ENCODE results near the gene UNC13A. TPM values are rescaled to one million over a fixed set of nuclear protein-coding genes. Genes with fewer than 3 reads are reported as not detected.

Gene UNC13A
- polyA plus RNA-seq, 3 donors: 0.01 TPM; not detected in 2

DNA sequence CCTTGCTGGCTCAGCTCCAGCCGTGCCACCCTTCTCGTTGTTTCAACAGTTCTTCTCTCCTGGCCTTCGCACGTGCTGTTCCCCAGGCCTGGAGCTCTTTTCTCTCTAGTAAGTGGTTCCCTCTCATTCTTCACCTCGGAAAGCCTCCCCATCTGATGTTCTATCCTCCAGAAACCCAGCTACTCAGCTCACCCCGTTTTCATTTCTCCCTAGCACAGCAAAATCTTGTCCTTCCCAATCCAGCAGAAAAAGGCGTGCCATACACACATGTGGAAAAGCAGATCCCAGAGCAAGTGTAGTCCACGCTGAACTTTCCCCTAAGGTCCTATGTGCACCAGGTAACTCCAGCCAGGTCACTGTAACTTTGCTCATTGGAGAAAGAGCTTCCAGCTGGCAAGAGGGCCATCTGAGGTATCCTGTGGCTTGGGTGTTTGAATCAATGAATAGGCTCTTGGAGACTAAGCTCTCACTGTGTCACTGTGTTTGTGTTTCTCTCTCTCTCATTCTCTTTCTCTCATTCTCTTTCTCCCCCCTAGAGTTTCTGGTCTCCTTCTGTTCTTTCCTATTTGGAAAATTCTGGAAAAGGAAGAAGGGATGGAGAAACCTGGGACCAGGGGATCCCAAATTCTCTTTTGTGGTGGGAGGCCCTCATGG, 83.7 kb downstream of the UNC13A start:
- Histone ChIP-seq H3K27ac (ENCODE audit: low read depth in 1 of 2, low read length in 2 of 2) (no peak overlapping the region), H3K9ac (ENCODE audit: insufficient read depth, low read length, poor library complexity, severe bottlenecking) (no peak overlapping the region), H3K4me1 (ENCODE audit: control insufficient read depth in 1 of 2, insufficient read depth in 2 of 2, low read length in 2 of 2) (peaks cover 17 to 36% of the 10 kb centered on the region in 2 donors), H3K4me2 (replicated peaks; ENCODE audit: extremely low read depth, low read length, poor library complexity, severe bottlenecking) (no peak overlapping the region), H3K36me3 (replicated peaks in 1 of 2; ENCODE audit: control insufficient read depth in 1 of 2, insufficient read depth in 2 of 2, low read length in 2 of 2) (no peaks in the 10 kb centered on the region), H3K9me3 (replicated peaks in 1 of 2; ENCODE audit: control insufficient read depth in 1 of 2, insufficient read depth in 1 of 2, low read length in 2 of 2) (no peaks in the 10 kb centered on the region), H3K79me2 (ENCODE audit: insufficient read depth, low read length) (no peaks in the 10 kb centered on the region), H3K27me3 (ENCODE audit: control insufficient read depth in 2 of 2, insufficient read depth in 2 of 2, low read length in 2 of 2) (peaks cover 0 to 6% of the 10 kb centered on the region in 2 donors), H4K20me1 (ENCODE audit: insufficient read depth, low read length) (no peaks in the 10 kb centered on the region), H2AFZ (ENCODE audit: insufficient read depth, low read depth, low read length, poor library complexity, severe bottlenecking) (no peak overlapping the region), H3K4me3 (replicated peaks in 1 of 3; ENCODE audit: low read depth in 2 of 3, low read length in 3 of 3) (no peak overlapping the region)
- H3K27ac Mint-ChIP-seq: peak overlapping the region in 2 of 7 donors; percentile 5 to 65
- peaks cover 27% of the 10 kb centered on the region for H3K4me1 Mint-ChIP-seq
- H3K9me3 Mint-ChIP-seq: peaks cover 0 to 2% (median 0%) of the 10 kb centered on the region in 7 donors
- DNase-seq: no peak
- H3K27me3 Mint-ChIP-seq (ENCODE audit: low read depth in 3 of 3): peaks cover 14 to 26% (median 18%) of the 10 kb centered on the region in 3 donors
- no peak overlapping the region for H3K4me3 Mint-ChIP-seq
- H3K36me3 Mint-ChIP-seq: no peaks in the 10 kb centered on the region
- intact Hi-C loops (cut with micrococcal nuclease): no loop called here
- WGBS (ENCODE audit: insufficient coverage): 77% methylated on average over 6 of the region's 8 CpGs
- TF ChIP-seq, protein P1, sequence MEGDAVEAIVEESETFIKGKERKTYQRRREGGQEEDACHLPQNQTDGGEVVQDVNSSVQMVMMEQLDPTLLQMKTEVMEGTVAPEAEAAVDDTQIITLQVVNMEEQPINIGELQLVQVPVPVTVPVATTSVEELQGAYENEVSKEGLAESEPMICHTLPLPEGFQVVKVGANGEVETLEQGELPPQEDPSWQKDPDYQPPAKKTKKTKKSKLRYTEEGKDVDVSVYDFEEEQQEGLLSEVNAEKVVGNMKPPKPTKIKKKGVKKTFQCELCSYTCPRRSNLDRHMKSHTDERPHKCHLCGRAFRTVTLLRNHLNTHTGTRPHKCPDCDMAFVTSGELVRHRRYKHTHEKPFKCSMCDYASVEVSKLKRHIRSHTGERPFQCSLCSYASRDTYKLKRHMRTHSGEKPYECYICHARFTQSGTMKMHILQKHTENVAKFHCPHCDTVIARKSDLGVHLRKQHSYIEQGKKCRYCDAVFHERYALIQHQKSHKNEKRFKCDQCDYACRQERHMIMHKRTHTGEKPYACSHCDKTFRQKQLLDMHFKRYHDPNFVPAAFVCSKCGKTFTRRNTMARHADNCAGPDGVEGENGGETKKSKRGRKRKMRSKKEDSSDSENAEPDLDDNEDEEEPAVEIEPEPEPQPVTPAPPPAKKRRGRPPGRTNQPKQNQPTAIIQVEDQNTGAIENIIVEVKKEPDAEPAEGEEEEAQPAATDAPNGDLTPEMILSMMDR (IDR thresholded peaks at IDR 0.05): no peak

DNA sequence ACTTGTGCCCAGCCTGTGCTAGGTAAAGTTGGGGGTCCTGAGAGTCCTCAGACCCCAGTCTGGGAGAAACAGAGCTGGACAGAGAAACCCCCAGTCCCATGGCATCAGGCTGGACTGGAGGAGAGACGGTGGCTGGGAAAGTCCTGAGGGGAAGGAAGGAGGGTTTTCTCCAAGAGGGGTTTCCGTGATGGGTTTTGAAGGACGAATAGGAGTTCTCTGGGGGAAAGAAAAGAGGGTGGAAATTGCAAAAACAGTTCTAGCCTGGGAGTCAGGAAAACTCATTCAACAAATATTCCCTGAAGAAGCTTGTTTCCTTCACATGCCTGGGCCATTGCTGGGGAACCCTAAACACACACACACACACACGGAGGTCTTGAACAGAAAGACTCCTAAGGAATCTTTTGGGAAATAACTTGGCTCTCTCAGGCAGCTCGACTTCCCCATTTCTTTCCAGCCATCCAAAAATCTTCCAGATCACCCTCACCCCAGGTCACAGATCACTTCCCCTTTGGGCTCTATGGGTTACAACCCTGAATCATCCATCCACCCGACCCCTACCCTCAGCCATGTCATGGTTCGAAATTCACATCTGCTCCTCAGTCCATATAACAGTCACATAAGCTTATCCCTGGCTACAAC, 85.2 kb downstream of the UNC13A start:
- intact Hi-C loops (cut with micrococcal nuclease): no loop called here
- H3K4me1 Mint-ChIP-seq: peaks cover 36% of the 10 kb centered on the region
- H4K20me1 ChIP-seq (ENCODE audit: insufficient read depth, low read length): no peaks in the 10 kb centered on the region
- peaks cover 0 to 6% of the 10 kb centered on the region in 2 donors for H3K27me3 ChIP-seq (ENCODE audit: control insufficient read depth in 2 of 2, insufficient read depth in 2 of 2, low read length in 2 of 2)
- no peak overlapping the region for H3K4me2 ChIP-seq (replicated peaks; ENCODE audit: extremely low read depth, low read length, poor library complexity, severe bottlenecking)
- H3K79me2 ChIP-seq (ENCODE audit: insufficient read depth, low read length): no peaks in the 10 kb centered on the region
- no peak overlapping the region for H2AFZ ChIP-seq (ENCODE audit: insufficient read depth, low read depth, low read length, poor library complexity, severe bottlenecking)
- peaks cover 16 to 31% (median 18%) of the 10 kb centered on the region in 3 donors for H3K27me3 Mint-ChIP-seq (ENCODE audit: low read depth in 3 of 3)
- H3K4me3 ChIP-seq (replicated peaks in 1 of 3; ENCODE audit: low read depth in 2 of 3, low read length in 3 of 3): no peak overlapping the region
- H3K9me3 ChIP-seq (replicated peaks in 1 of 2; ENCODE audit: control insufficient read depth in 1 of 2, insufficient read depth in 1 of 2, low read length in 2 of 2): no peaks in the 10 kb centered on the region
- no peak overlapping the region for H3K9ac ChIP-seq (ENCODE audit: insufficient read depth, low read length, poor library complexity, severe bottlenecking)
- H3K36me3 Mint-ChIP-seq: no peaks in the 10 kb centered on the region
- peaks cover 21 to 44% of the 10 kb centered on the region in 2 donors for H3K4me1 ChIP-seq (ENCODE audit: control insufficient read depth in 1 of 2, insufficient read depth in 2 of 2, low read length in 2 of 2)
- peaks cover 0 to 6% (median 2%) of the 10 kb centered on the region in 7 donors for H3K9me3 Mint-ChIP-seq
- H3K27ac ChIP-seq (ENCODE audit: low read depth in 1 of 2, low read length in 2 of 2): no peak overlapping the region
- H3K36me3 ChIP-seq (replicated peaks in 1 of 2; ENCODE audit: control insufficient read depth in 1 of 2, insufficient read depth in 2 of 2, low read length in 2 of 2): no peaks in the 10 kb centered on the region
- peak; percentile 23 to 65 (median 34) for DNase-seq
- TF ChIP-seq, protein P1 (IDR thresholded peaks at IDR 0.05): no peak
- WGBS (ENCODE audit: insufficient coverage): 53% methylated on average over 6 of the region's 7 CpGs
- peak overlapping the region in 2 of 7 donors; percentile 56 to 61 for H3K27ac Mint-ChIP-seq
- H3K4me3 Mint-ChIP-seq: peak overlapping the region in 1 of 2 donors; percentile 48

Data from CD14-positive monocyte (primary cell).